ENCODE measurements around the gene OGDH. TPM values are rescaled to one million over a fixed set of nuclear protein-coding genes. Genes with fewer than 3 reads are reported as not detected.
"Not testable (repeated sequence)": the region's sequence is repeated elsewhere in the genome, so short reads cannot be mapped to it uniquely, and the experiment has no call there.

OGDH gene
- total RNA-seq, 1 donor from 2014 or later = 664 TPM

DNA sequence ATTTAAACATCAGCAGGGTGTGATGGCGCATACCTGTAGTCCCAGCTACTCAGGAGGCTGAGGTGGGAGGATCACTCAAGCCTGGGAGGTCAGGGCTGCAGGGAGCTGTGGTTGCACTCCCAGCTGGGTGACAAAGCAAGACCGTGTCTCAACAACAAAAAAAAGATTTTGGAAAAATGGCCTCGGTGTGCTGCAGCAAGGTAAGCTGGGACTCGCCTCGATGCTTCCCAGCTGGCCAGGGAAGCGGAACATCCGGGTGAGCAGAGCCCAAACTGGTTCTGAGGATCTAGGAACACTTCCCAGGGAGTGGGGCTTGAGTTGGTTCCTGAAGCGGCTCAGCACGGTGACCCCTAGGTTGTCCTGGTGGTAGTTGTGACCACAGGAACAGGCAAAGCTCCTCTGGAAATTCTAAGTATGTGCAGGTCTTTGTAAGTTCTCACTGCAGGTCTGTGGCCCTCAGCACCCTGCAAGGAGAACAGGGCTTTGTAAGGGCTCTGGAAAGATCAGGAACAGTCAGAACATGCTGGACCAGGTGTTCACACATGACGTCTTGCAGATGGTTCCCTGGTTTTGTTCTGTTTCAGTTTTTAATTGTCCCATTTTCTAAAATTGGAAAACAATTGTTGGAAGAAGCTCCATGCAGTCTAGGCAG, 103.6 kb downstream of the OGDH start:
- ATAC-seq (ENCODE audit: poor library complexity) (no peak), DNase-seq (no peak)
- intact Hi-C loops (cut with DNase I) = no loop called here

DNA sequence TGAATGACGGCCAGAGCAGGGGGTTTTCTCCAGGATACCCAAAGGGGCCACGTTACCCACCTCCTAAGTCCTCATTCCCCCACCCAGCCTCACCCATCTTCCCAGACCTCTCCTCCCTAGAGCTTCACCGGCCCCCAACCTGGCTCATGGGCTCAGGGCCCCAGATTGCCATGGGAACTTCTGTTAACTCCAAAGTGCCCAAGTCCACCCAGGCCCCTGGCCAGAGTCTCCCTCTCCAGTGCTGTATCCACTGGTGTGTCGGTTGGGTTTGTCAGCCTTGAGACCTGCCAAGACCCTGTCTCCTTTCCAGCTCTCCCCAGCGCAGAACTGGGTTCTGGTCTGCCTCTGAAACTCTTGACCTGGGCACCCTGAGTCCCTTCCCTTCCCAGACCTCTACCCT, 105.1 kb downstream of the OGDH start:
- no peak for ATAC-seq (ENCODE audit: poor library complexity)
- intact Hi-C loops (cut with DNase I) = no loop called here
- no peak for DNase-seq

DNA sequence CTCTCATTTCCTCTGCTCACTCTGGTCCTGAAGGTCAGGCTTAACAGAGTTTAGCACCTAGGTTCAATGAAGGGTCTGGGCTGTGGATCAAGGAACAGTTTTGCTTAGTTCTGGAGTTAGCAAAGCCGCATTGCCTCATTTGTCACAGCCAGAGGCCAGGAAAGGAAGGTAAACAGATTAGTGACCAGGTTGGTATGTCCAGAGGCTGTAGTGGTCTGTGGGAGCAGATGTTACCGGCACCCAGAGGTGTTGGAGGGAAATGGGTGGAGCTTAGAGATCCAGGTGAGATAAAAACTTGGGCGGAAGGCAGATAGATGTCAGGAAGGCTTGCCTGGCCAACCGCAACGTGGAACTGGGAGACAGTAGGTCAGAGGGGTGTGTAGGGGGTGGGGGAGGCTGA, 105.6 kb downstream of the OGDH start:
- intact Hi-C loops (cut with DNase I) = no loop called here
- DNase-seq (no peak), ATAC-seq (ENCODE audit: poor library complexity) (no peak)

DNA sequence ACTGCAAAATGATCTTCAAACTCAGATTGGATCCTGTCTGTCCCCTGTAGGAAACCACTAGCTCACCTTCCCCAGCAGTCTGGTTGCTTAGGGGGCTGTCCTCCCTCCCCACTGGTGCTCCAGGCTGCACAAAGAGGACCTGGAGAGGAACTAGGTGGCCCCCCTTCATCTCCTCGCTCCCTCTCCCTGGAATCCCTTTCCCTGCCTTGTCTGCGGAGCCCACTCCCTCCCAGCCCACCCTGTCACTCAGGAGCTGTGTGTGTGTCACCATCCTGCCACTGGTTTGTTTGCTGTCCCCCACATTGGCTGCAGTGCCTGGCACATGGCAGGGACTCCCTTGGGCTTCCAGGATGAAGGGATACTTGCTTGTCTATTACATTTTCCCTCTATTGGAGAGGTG, 106.7 kb downstream of the OGDH start:
- no peak for DNase-seq
- intact Hi-C loops (cut with DNase I) = no loop called here

DNA sequence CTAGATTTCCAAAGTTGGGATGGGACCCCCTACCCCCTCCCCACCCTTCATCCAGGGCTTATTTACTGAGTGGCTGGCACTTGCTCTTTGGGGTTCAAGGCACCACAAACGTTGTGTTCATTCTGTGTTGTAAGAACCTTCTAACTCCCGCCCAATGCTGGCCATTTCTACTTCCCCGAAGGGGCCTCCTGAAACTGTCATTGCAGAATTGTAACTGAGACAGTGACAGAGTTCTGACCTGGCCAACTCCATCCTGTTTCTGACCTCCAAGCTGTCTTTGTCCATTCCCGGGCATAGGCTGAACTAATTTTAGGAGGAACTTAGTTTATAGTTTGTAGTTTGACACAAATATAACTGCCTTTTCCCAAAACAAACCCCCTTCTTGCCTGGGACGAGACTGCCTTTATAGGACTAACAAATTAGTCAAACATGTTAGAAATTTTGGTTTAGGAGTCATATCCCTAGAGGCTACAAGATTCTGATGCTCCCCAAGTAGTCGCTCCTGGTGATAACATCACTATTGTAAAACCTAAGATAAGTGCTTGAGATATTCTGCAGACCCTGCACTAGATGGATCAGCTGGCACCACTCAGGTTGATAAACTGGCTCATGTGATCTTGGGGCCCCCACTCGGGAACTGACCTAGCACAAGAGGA, 107.4 kb downstream of the OGDH start:
- ATAC-seq (ENCODE audit: poor library complexity) (no peak), DNase-seq (no peak)
- intact Hi-C loops (cut with DNase I) = no loop called here

More for the DNA sequence above, 106.7 kb downstream of the OGDH start:
- ATAC-seq (ENCODE audit: poor library complexity) = no peak

DNA sequence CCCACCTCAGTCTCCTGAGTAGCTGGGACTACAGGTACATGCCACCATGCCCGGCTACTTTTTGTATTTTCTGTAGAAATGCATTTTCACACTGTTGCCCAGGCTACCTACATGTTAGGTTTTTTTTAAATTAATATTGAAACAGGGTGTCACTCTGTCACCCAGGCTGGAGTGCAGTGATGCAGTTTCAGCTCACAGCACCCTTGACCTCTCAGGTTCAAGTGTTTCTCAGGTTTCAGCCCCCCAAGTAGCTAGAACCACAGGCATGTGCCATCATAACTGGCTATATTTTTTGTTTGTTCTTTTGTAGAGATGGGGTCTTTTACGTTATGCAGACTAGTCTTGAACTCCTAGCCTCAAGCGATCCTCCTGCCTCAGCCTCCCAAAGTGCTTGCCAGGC, 109.8 kb downstream of the OGDH start:
- DNase-seq = no peak
- intact Hi-C loops (cut with DNase I) = no loop called here
- no peak for ATAC-seq (ENCODE audit: poor library complexity)

DNA sequence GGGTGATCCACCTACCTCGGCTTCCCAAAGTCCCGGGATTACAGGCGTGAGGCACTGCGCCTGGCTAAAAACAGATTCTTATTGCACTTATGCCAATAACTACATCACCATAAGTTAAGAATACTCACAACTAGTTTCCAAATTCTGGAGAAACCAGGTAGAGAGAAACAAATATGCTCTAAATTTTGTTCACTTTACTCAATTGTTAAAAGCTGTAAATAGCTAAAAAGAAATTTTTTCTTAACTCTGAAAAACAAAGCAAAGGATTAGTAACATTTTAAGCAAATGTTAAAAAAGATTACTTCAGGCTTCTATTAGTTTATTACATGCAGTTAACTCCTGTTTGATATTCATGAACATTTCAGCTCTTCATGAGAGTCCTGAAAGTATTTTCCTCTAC, 113.9 kb downstream of the OGDH start:
- intact Hi-C loops (cut with DNase I) = no loop called here
- DNase-seq (no peak), ATAC-seq (ENCODE audit: poor library complexity) (no peak)

DNA sequence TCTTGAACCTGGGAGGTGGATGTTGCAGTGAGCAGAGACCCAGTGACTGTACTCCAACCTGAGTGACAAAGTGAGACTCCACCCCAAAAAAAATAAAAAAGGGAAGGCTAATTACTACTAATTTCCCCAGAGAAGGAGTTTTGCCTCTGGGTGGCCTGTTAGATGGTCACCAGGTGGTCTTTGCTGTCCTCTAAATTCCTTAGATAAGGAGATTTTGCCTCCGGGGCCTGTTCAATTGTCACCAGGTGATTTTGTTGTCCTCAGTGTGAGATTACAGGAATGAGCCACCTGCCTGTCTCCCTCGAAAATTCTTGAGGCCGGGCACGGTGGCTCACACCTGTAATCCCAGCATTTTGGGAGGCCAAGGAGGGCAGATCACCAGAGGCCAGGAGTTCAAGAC, 117.8 kb downstream of the OGDH start:
- ATAC-seq (ENCODE audit: poor library complexity) (no peak), DNase-seq (no peak)
- intact Hi-C loops (cut with DNase I) = no loop called here

DNA sequence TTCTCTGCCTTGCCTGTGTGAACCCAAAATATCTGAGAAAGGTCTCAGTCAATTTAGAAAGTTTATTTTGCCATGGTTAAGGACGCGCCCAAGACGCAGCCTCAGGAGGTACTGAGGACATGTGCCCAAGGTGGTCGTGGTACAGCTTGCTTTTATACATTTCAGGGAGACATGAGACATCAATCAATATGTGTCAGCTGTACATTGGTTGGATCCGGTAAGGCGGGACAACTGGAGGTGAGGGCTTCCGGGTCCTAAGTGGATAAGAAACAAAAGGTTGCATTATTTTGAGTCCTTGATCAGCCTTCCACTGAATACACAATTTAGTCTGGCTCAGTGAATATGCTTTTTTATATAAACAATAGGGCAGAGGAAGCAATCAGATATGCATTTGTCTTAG, 119.8 kb downstream of the OGDH start:
- ATAC-seq (ENCODE audit: poor library complexity); DNase-seq; intact Hi-C loops (cut with DNase I): not testable (repeated sequence)

DNA sequence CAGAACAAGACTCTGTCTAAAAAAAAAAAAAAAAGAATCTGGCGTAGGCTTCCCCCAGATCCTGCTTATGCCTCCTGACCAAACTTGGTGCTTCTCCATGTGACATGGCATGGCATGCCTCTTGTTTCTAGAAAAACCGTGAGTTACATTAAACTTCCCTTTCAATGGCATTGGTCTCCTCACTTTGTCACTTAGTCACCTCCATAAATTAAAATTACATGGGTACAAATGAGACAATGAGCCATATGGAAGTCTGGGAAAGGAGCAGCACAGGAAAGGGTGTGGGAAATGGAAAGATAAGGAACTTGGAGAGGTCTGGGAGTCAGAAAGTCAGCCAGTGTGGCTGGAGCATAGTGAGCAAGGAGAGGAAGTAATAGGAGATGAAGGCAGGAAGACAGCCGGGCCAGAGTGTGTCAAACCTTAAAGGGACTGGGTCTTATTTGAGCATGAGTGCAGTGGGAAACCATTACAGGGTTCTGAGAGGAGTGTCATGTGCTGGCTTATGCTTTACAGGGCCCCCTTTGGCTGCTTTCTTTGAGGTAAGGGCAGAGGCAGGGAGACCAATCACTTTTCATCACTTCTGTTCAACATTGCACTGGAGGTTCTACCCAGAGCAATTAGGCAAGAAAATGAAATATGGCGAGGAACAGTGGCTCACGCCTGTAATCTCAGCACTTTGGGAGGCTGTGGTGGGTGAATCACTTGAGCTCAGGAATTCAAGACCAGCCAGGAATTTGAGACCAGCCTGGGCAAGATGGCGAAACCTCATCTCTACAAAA, 120.9 kb downstream of the OGDH start:
- intact Hi-C loops (cut with DNase I) = no loop called here
- DNase-seq (no peak), ATAC-seq (ENCODE audit: poor library complexity) (peak; percentile 45)

DNA sequence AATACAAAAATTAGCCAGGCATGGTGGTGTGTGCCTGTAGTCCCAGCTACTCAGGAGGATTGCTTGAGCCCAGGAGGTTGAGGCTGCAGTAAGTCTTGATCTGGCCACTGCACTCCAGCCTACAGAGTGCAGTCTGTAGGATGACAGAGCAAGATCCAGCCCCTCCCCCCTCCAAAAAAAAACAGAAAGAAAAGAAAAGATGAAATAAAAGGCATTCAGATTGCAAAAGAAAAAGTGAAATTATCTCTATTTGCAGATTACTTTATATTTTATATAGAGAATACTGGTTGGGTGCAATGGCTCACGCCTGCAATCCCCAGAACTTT, 121.5 kb downstream of the OGDH start:
- no peak for ATAC-seq (ENCODE audit: poor library complexity)
- intact Hi-C loops (cut with DNase I) = no loop called here
- DNase-seq = no peak

DNA sequence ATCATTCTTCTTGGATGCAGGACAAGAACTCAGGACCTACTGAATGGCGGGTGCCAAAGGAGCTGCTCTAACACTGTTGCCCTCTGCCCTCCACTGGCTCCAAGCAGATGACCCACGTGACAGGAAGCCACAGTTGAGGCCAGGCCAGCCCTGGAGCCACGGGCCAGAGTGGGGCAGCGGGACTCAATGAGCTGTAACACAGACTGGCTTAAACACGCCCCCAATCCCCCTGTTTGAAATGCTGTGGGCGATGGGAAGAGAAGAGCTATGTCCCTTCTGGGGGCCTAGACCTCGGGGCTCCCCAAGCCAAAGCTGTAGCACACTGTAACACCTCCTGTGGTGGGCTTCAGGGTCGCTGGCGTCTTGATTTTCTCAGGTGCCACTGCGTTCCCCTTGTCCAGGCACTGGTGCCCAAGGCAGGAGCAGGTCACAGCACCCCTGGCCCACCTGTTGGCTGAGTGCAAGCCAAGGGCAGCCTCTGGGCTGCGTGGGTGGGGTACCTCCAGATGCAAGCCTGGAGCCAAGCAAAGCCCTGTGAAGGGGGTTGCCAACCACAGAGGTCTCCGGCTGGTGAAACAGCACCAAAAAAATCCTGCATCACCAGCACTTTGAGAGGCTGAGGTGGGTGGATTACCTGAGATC, 123.6 kb downstream of the OGDH start:
- DNase-seq (no peak), ATAC-seq (ENCODE audit: poor library complexity) (no peak)
- intact Hi-C loops (cut with DNase I) = no loop called here

DNA sequence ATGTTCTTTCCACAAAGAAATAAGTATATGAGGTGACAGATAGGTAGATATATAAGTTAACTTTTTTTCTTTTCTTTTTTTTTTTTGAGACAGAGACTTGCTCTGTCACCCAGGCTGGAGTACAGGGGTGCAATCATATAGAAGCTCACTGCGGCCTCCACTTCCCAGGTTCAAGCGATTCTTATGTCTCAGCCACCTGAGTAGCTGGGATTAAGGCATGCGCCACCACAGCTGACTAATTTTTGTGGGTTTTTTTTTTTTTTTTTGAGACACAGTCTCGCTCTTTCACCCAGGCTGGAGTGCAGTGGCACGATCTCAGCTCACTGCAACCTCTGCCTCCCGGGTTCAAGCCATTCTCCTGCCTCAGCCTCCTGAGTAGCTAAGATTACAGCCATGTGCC, 126.5 kb downstream of the OGDH start:
- intact Hi-C loops (cut with DNase I); DNase-seq; ATAC-seq (ENCODE audit: poor library complexity): not testable (repeated sequence)

DNA sequence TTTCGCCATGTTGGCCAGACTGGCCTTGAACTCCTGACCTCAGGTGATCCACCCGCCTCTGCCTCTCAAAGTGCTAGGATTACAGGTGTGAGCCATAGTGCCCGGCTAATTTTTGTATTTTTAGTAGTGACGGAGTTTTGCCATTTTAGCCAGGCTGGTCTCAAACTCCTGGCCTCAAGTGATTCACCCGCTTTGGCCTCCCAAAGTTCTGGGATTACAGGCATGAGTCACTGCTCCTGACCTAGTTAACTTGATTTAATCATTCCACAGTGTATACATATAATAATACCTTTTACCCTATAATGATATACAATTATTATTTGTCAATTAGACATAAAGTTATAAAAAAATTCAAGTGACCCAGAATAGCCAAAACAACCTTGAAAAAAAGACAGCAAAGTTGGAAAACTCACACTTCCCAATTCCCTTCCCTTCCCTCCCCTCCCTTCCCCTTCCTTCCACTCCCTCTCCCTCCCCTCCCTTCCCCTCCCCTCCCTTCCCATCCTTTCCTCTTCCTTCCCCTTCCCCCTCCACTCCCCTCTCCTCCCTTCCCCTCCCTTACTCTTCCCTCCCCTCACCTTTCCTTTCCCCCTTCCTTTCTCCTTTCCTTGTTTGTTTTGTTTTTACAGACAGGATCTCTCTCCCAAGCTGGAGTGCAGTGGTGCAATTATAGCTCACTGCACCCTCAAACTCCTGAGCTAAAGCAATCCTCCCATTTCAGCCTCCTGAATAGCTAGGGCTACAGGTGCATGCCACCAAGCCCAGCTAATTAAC, 127.5 kb downstream of the OGDH start:
- ATAC-seq (ENCODE audit: poor library complexity) (no peak), DNase-seq (no peak)
- intact Hi-C loops (cut with DNase I) = no loop called here

DNA sequence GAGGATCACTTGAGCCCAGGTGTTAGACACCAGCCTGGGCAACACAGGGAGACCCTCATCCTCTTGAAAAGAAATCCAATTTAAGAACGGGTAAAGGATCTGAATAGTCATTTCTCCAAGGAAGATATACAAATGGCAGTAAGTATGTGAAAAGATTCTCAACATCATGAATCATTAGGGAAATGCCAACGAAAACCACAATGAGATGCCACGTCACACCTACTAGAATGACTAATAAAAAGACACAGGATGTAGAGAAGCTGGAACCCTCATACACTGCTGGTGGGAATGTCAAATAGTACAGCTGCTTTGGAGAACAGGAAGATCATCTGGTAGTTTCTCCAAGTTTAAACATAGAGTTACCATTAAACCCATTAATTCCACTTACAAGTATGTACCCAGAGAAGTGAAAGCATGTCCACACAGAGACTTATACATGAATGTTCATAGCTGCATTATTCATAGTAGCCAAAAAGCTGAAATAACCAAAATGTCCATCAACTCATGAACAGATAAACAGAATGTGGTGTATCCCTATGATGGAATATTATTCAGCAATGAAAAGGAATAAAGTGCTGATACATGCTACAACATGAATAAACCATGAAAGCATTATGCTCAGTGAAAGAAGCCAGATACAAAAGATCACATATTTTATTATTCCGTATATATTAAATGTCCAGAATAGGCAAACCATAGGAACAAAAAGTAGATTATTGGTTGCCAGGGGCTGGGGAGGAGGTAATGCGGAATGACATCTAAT, 129.2 kb downstream of the OGDH start:
- intact Hi-C loops (cut with DNase I) = no loop called here
- ATAC-seq (ENCODE audit: poor library complexity) = no peak
- no peak for DNase-seq

DNA sequence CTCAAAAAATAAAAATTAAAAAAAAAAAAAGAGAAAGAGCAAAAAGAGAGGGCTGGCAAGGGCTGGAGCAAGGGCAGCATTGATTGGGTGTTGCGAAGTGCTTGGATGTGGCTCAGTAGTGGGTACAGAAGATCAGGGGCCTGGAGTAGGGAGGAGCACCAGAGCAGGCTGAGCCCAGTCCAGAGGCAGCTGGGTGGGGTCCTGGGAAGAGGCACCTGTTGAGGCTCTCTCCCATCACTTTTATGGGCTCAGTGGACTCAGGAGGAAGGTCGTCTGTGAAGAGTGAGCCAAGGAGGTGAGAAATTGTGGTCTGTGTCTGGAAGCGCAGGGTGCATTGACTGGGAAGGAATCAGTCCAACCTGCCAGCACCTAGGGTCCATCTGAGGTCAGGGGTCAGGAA, 130.5 kb downstream of the OGDH start:
- no peak for DNase-seq
- intact Hi-C loops (cut with DNase I) = no loop called here

DNA sequence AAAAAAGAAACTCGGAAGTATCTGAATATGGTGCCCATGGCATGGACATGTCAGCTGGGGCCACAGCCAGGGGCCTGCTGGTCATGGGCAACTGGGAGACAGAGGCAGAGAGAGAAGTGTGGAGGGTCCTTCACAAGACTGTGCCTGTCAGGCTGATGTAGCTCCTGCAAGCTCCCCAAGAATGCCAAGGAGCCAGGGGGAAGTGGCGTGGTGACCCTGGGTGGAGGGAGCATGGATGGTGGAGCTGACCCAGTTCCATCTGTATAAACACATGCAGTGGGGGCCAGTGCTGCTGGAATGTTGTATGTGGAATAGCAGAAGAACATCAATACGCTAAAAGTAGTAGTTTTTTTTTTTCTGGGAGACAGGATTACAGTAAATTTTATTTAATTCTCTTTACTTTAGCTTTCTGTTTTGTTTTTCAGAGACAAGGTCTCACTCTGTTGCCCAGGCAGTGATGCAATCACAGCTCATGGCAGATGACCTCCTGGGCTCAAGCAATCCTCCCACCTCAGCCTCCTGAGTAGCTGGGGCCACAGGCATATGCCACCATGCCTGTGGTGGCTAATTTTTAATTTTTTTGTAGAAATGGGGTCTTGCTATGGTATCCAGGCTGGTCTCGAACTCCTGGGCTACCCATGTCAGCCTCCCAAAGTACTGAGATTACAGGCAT, 131.8 kb downstream of the OGDH start:
- no peak for DNase-seq

More for the DNA sequence above, 130.5 kb downstream of the OGDH start:
- no peak for ATAC-seq (ENCODE audit: poor library complexity)

More for the DNA sequence above, 131.8 kb downstream of the OGDH start:
- no peak for ATAC-seq (ENCODE audit: poor library complexity)
- intact Hi-C loops (cut with DNase I) = no loop called here

All from Right ventricle myocardium superior (tissue), 1 donor.